OCI-LY1 (cell line): ENCODE data around the gene B4GALT3.

ENCODE experiments used
- CTCF ChIP-seq: fragments of 200-600 bp; sonication (generic), shearing (Covaris generic); IDR thresholded peaks from 2 replicates; pipeline ENCODE4 v1.5.1; 2017; ENCODE audit warnings: mild to moderate bottlenecking, antibody characterized with exemption, low read length, moderate library complexity, mixed read lengths
- EZH2 ChIP-seq: fragments of 200-600 bp; sonication (generic), shearing (Covaris generic); IDR thresholded peaks from 2 replicates; pipeline ENCODE4 v1.8.0; 2017; ENCODE audit warnings: borderline replicate concordance, mixed run types, mild to moderate bottlenecking, antibody characterized with exemption, low read length, moderate library complexity, mixed read lengths

GRCh38 chr1:161196521-161197451, 19.5 kb upstream of the B4GALT3 start:
- TF ChIP-seq CTCF: no peak
- no peak for TF ChIP-seq EZH2
